ENCODE measurements around the gene RAD51B. TPM values are rescaled to one million over a fixed set of nuclear protein-coding genes. Genes with fewer than 3 reads are reported as not detected.
A peak's percentile ranks its signal among the peaks of the same experiment; 100 is the strongest.

RAD51B gene
- total and polyA plus RNA-seq, 9 of the 15 experiments (the other 6 are each of a cell fraction or from before 2014, with no cell fraction given) = 8.5 to 17.3 (median 11.3) TPM

DNA sequence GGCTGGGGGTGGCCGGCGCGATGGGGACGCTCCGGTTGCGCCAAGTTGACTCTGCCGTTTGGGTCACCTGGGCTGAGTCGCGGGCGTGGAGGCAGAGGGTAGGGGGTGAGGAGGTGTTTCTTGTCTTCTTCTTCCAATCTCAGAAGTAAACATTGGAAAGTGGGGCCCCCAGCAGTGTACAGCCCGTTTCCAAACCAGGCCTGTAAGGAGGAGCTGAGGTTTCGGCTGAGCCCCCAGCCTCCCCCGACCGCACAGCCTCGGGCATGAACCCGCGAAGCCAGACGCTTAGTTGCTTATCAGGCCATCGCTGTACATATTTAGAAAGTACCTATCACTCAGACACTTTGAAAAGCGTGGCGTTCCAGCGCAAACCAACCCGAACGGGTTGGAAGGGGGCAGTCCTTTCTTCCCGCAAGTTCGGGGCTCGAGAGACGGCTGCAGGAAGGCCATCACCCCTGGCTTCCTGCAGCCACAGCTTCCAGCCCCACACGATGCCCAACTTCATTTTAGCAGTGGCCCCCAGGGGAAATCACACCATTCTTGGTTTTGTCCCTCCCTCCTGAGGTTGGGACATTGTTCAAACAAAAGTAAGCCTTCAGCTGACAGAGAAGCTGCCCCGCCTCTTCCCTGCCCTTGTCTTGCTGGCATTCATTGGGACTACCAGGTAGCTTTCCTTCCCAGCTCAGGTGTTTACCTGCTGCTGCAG lies 809.2 kb downstream of the RAD51B start:
- FAIRE-seq = no peak
- DNase-seq (ENCODE audit: extremely low read depth in 1 of 4, low spot score in 3 of 4) = no peak
- TF ChIP-seq, protein P1, sequence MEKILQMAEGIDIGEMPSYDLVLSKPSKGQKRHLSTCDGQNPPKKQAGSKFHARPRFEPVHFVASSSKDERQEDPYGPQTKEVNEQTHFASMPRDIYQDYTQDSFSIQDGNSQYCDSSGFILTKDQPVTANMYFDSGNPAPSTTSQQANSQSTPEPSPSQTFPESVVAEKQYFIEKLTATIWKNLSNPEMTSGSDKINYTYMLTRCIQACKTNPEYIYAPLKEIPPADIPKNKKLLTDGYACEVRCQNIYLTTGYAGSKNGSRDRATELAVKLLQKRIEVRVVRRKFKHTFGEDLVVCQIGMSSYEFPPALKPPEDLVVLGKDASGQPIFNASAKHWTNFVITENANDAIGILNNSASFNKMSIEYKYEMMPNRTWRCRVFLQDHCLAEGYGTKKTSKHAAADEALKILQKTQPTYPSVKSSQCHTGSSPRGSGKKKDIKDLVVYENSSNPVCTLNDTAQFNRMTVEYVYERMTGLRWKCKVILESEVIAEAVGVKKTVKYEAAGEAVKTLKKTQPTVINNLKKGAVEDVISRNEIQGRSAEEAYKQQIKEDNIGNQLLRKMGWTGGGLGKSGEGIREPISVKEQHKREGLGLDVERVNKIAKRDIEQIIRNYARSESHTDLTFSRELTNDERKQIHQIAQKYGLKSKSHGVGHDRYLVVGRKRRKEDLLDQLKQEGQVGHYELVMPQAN (IDR thresholded peaks at IDR 0.05; ENCODE audit: borderline replicate concordance) = no peak
- TF ChIP-seq REST (IDR thresholded peaks at IDR 0.05; ENCODE audit: borderline replicate concordance) = peak; percentile 32; the same call in 1 of the 2 replicates
- no peak for TF ChIP-seq REST (CRISPR knock-in tag; IDR thresholded peaks at IDR 0.05; ENCODE audit: low read depth)
- TF ChIP-seq, protein P2, sequence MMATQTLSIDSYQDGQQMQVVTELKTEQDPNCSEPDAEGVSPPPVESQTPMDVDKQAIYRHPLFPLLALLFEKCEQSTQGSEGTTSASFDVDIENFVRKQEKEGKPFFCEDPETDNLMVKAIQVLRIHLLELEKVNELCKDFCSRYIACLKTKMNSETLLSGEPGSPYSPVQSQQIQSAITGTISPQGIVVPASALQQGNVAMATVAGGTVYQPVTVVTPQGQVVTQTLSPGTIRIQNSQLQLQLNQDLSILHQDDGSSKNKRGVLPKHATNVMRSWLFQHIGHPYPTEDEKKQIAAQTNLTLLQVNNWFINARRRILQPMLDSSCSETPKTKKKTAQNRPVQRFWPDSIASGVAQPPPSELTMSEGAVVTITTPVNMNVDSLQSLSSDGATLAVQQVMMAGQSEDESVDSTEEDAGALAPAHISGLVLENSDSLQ (IDR thresholded peaks at IDR 0.05) = peak; percentile 21; the same call in 1 of the 2 replicates
- TF ChIP-seq PRDM10 (IDR thresholded peaks at IDR 0.05; ENCODE audit: partially characterized antibody) = peak; percentile 86

More for the DNA sequence above, 809.2 kb downstream of the RAD51B start:
- CTCF ChIA-PET (ENCODE audit: low intra/inter-chr PET ratio) = no interaction called here
- H3K79me2 ChIP-seq (ENCODE audit: control insufficient read depth, insufficient read depth, low read length) = no peaks in the 10 kb centered on the region
- WGBS (ENCODE audit: insufficient coverage, low coverage, missing lambda C conversion rate) = 39% methylated on average over 16 of the region's 30 CpGs
- no peaks in the 10 kb centered on the region for H3K27me3 ChIP-seq (ENCODE audit: control insufficient read depth in 2 of 2, insufficient read depth in 2 of 2, low read length in 2 of 2)
- no peaks in the 10 kb centered on the region for H4K20me1 ChIP-seq (replicated peaks; ENCODE audit: control insufficient read depth, insufficient read depth, low read length)
- H3K27ac ChIP-seq (ENCODE audit: extremely low read depth, low read depth, low read length) = no peak overlapping the region
- peaks cover 13 to 16% of the 10 kb centered on the region in 2 experiments; a peak in 4 of 5 replicates for H3K4me1 ChIP-seq (replicated peaks in 1 of 2; ENCODE audit: control insufficient read depth in 2 of 2, insufficient read depth in 2 of 2, low read length in 2 of 2)
- POLR2A ChIA-PET = interaction anchor here (0.6 to 0.7 kb wide), 2 partner anchors 25 to 222 kb away, joined by 3 to 4 read pairs; no protein-coding TSS in a partner anchor
- no peak for ATAC-seq
- H3K9ac ChIP-seq (ENCODE audit: insufficient read depth in 1 of 2, low read depth in 2 of 2, low read length in 2 of 2) = peak overlapping the region in 1 of 2 experiments; percentile 58; a peak in 1 of 4 replicates
- H3K9me3 ChIP-seq (replicated peaks; ENCODE audit: control insufficient read depth, insufficient read depth, low read depth, low read length) = no peaks in the 10 kb centered on the region
- in situ Hi-C loops (cut with MboI) = no loop called here
- BruUV-seq (replicated peaks) = no TSS peak
- no peak overlapping the region for H2AFZ ChIP-seq (ENCODE audit: low read depth, low read length)
- H3K4me3 ChIP-seq = no peak overlapping the region
- intact Hi-C loops (cut with micrococcal nuclease) = no loop called here
- H3K9me1 ChIP-seq (ENCODE audit: control insufficient read depth, insufficient read depth, low read length) = no peaks in the 10 kb centered on the region
- H3K4me2 ChIP-seq (ENCODE audit: insufficient read depth, low read length) = no peak overlapping the region
- H3K36me3 ChIP-seq (ENCODE audit: control insufficient read depth, insufficient read depth, low read length) = no peaks in the 10 kb centered on the region

All from K562 (cell line).